WI38 (cell line): Measurements from ENCODE around the gene TNFAIP8.
"Not testable (repeated sequence)": the region's sequence is repeated elsewhere in the genome, so short reads cannot be mapped to it uniquely, and the experiment has no call there.

Source experiments
- H3K4me3 ChIP-seq: 2 replicates; pipeline ENCODE4 v1.5.1; 2011; ENCODE audit warnings: low read depth, mild to moderate bottlenecking, control low read depth, low read length
- CTCF ChIP-seq: IDR thresholded peaks from 2 replicates; pipeline ENCODE4 v1.5.1; 2012; ENCODE audit warnings: low read depth, mild to moderate bottlenecking, control low read depth, low read length

The TNFAIP8 gene

GRCh38 chr5:119427060-119427459, 71.2 kb downstream of the TNFAIP8 start:
- no peak overlapping the region for H3K4me3 ChIP-seq
- TF ChIP-seq CTCF, result no peak

- H3K4me3 ChIP-seq, result not testable (repeated sequence)
Observed at GRCh38 chr5:119427596-119427995, 71.8 kb downstream of the TNFAIP8 start.

GRCh38 chr5:119428166-119428565, 72.3 kb downstream of the TNFAIP8 start:
- not testable (repeated sequence) for H3K4me3 ChIP-seq

GRCh38 chr5:119428574-119428973, 72.8 kb downstream of the TNFAIP8 start:
- H3K4me3 ChIP-seq, result not testable (repeated sequence)

- H3K4me3 ChIP-seq, result not testable (repeated sequence)
Observed at GRCh38 chr5:119432674-119433237, 76.9 kb downstream of the TNFAIP8 start.

GRCh38 chr5:119435436-119436132, 79.8 kb downstream of the TNFAIP8 start:
- H3K4me3 ChIP-seq, result no peak overlapping the region
- peak; percentile 65 for TF ChIP-seq CTCF

GRCh38 chr5:119437785-119438586, 82.2 kb downstream of the TNFAIP8 start:
- H3K4me3 ChIP-seq, result not testable (repeated sequence)

GRCh38 chr5:119438587-119438917, 82.7 kb downstream of the TNFAIP8 start:
- not testable (repeated sequence) for H3K4me3 ChIP-seq

GRCh38 chr5:119439140-119439631, 83.4 kb downstream of the TNFAIP8 start:
- no peak for TF ChIP-seq CTCF
- no peak overlapping the region for H3K4me3 ChIP-seq

GRCh38 chr5:119439632-119440031, 83.8 kb downstream of the TNFAIP8 start:
- not testable (repeated sequence) for H3K4me3 ChIP-seq

- not testable (repeated sequence) for H3K4me3 ChIP-seq
Observed at GRCh38 chr5:119444643-119445042, 88.8 kb downstream of the TNFAIP8 start.

GRCh38 chr5:119445544-119445943, 89.7 kb downstream of the TNFAIP8 start:
- H3K4me3 ChIP-seq, result no peak overlapping the region
- TF ChIP-seq CTCF, result no peak
